ENCODE measurements around the gene EXOC4. TPM values are rescaled to one million over a fixed set of nuclear protein-coding genes. Genes with fewer than 3 reads are reported as not detected.

The EXOC4 gene
- total RNA-seq, 1 donor from 2014 or later: 51.6 TPM

GRCh38 chr7:133509822-133510221 lies 256.9 kb downstream of the EXOC4 start:
- H3K27me3 ChIP-seq (ENCODE audit: control insufficient read depth, insufficient read depth, low read length): no peaks in the 10 kb centered on the region
- no peaks in the 10 kb centered on the region for H3K36me3 ChIP-seq (ENCODE audit: control insufficient read depth, insufficient read depth, low read length)
- no peak for DNase-seq (ENCODE audit: low read depth)
- H3K4me3 ChIP-seq (ENCODE audit: low read depth, low read length): no peak overlapping the region
- no peak for TF ChIP-seq CTCF (IDR thresholded peaks at IDR 0.05; ENCODE audit: insufficient read depth, low read length, poor library complexity, severe bottlenecking)

GRCh38 chr7:133510326-133511055 lies 257.6 kb downstream of the EXOC4 start:
- Histone ChIP-seq H3K27me3 (ENCODE audit: control insufficient read depth, insufficient read depth, low read length) (no peaks in the 10 kb centered on the region), H3K4me3 (ENCODE audit: low read depth, low read length) (no peak overlapping the region), H3K36me3 (ENCODE audit: control insufficient read depth, insufficient read depth, low read length) (no peaks in the 10 kb centered on the region)
- no peak for TF ChIP-seq CTCF (IDR thresholded peaks at IDR 0.05; ENCODE audit: insufficient read depth, low read length, poor library complexity, severe bottlenecking)
- DNase-seq (ENCODE audit: low read depth): no peak

GRCh38 chr7:133511252-133511651 lies 258.4 kb downstream of the EXOC4 start:
- H3K4me3 ChIP-seq (ENCODE audit: low read depth, low read length): no peak overlapping the region
- no peaks in the 10 kb centered on the region for H3K27me3 ChIP-seq (ENCODE audit: control insufficient read depth, insufficient read depth, low read length)
- no peak for TF ChIP-seq CTCF (IDR thresholded peaks at IDR 0.05; ENCODE audit: insufficient read depth, low read length, poor library complexity, severe bottlenecking)
- no peak for DNase-seq (ENCODE audit: low read depth)
- no peaks in the 10 kb centered on the region for H3K36me3 ChIP-seq (ENCODE audit: control insufficient read depth, insufficient read depth, low read length)

GRCh38 chr7:133511708-133512107 lies 258.8 kb downstream of the EXOC4 start:
- H3K36me3 ChIP-seq (ENCODE audit: control insufficient read depth, insufficient read depth, low read length): no peaks in the 10 kb centered on the region
- DNase-seq (ENCODE audit: low read depth): no peak
- no peaks in the 10 kb centered on the region for H3K27me3 ChIP-seq (ENCODE audit: control insufficient read depth, insufficient read depth, low read length)
- no peak for TF ChIP-seq CTCF (IDR thresholded peaks at IDR 0.05; ENCODE audit: insufficient read depth, low read length, poor library complexity, severe bottlenecking)
- H3K4me3 ChIP-seq (ENCODE audit: low read depth, low read length): no peak overlapping the region

GRCh38 chr7:133512560-133512959 lies 259.7 kb downstream of the EXOC4 start:
- no peak for TF ChIP-seq CTCF (IDR thresholded peaks at IDR 0.05; ENCODE audit: insufficient read depth, low read length, poor library complexity, severe bottlenecking)
- H3K36me3 ChIP-seq (ENCODE audit: control insufficient read depth, insufficient read depth, low read length): no peaks in the 10 kb centered on the region
- H3K4me3 ChIP-seq (ENCODE audit: low read depth, low read length): no peak overlapping the region
- no peaks in the 10 kb centered on the region for H3K27me3 ChIP-seq (ENCODE audit: control insufficient read depth, insufficient read depth, low read length)
- no peak for DNase-seq (ENCODE audit: low read depth)

- no peak for DNase-seq (ENCODE audit: low read depth)
- H3K4me3 ChIP-seq (ENCODE audit: low read depth, low read length): no peak overlapping the region
- no peaks in the 10 kb centered on the region for H3K36me3 ChIP-seq (ENCODE audit: control insufficient read depth, insufficient read depth, low read length)
- TF ChIP-seq CTCF (IDR thresholded peaks at IDR 0.05; ENCODE audit: insufficient read depth, low read length, poor library complexity, severe bottlenecking): no peak
- no peaks in the 10 kb centered on the region for H3K27me3 ChIP-seq (ENCODE audit: control insufficient read depth, insufficient read depth, low read length)
Measured at GRCh38 chr7:133513608-133514007, 260.7 kb downstream of the EXOC4 start.
